ENCODE data around the gene EYS. TPM values are rescaled to one million over a fixed set of nuclear protein-coding genes. Genes with fewer than 3 reads are reported as not detected.

EYS gene
- total RNA-seq, 1 donor from 2014 or later: not detected

DNA sequence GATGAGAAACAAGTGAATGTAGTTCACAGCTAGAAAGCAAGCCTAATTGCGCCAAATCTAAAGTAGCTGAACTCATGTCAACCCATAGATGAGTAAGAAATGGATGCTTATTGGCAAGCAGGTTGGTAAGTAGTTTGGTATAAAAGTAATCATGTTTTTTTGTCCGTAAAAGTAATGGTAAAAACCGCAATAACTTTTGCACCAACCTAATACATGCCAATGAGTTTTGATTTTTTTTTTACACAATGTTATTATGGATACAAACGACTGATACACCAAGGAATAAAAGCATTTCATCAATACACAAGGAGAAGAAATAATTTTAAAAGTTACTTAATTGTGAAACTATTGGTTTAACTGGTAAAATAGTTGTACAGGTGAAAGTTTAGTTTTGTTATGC is 977.5 kb downstream of the EYS start:
- Mint-ChIP-seq H3K27ac (ENCODE audit: unreplicated experiment) (no peak overlapping the region), H3K4me1 (ENCODE audit: unreplicated experiment) (no peaks in the 10 kb centered on the region), H3K36me3 (ENCODE audit: low read depth, unreplicated experiment) (no peaks in the 10 kb centered on the region), H3K9me3 (ENCODE audit: unreplicated experiment) (peaks cover 5% of the 10 kb centered on the region), H3K27me3 (ENCODE audit: unreplicated experiment) (no peaks in the 10 kb centered on the region), H3K4me3 (ENCODE audit: unreplicated experiment) (no peak overlapping the region)
- DNase-seq (ENCODE audit: low spot score): no peak
- TF ChIP-seq, protein P1, sequence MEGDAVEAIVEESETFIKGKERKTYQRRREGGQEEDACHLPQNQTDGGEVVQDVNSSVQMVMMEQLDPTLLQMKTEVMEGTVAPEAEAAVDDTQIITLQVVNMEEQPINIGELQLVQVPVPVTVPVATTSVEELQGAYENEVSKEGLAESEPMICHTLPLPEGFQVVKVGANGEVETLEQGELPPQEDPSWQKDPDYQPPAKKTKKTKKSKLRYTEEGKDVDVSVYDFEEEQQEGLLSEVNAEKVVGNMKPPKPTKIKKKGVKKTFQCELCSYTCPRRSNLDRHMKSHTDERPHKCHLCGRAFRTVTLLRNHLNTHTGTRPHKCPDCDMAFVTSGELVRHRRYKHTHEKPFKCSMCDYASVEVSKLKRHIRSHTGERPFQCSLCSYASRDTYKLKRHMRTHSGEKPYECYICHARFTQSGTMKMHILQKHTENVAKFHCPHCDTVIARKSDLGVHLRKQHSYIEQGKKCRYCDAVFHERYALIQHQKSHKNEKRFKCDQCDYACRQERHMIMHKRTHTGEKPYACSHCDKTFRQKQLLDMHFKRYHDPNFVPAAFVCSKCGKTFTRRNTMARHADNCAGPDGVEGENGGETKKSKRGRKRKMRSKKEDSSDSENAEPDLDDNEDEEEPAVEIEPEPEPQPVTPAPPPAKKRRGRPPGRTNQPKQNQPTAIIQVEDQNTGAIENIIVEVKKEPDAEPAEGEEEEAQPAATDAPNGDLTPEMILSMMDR (IDR thresholded peaks at IDR 0.05; ENCODE audit: unreplicated experiment): no peak

DNA sequence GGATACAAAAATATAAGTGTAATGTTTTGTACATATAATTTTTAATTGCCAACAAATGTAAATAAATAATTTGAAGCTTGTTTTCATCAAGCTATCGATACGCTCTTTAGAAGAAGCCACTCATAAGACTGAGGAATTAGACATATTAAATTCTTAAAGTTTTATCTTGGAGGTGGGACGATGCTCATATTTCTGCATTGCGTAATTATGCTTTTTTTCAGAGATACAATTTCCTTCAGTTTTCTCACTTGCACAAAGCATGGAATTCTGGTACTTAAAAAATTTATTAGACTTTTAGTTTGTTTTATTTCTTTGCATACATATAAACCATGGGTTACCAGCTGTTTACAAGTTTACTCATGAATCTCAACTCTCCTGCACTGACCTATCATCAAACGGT is 980.0 kb downstream of the EYS start:
- Mint-ChIP-seq H3K36me3 (ENCODE audit: low read depth, unreplicated experiment) (no peaks in the 10 kb centered on the region), H3K4me3 (ENCODE audit: unreplicated experiment) (no peak overlapping the region), H3K27me3 (ENCODE audit: unreplicated experiment) (no peaks in the 10 kb centered on the region), H3K9me3 (ENCODE audit: unreplicated experiment) (peaks cover 5% of the 10 kb centered on the region), H3K27ac (ENCODE audit: unreplicated experiment) (no peak overlapping the region), H3K4me1 (ENCODE audit: unreplicated experiment) (no peaks in the 10 kb centered on the region)
- DNase-seq (ENCODE audit: low spot score): no peak
- TF ChIP-seq, protein P1 (IDR thresholded peaks at IDR 0.05; ENCODE audit: unreplicated experiment): no peak

DNA sequence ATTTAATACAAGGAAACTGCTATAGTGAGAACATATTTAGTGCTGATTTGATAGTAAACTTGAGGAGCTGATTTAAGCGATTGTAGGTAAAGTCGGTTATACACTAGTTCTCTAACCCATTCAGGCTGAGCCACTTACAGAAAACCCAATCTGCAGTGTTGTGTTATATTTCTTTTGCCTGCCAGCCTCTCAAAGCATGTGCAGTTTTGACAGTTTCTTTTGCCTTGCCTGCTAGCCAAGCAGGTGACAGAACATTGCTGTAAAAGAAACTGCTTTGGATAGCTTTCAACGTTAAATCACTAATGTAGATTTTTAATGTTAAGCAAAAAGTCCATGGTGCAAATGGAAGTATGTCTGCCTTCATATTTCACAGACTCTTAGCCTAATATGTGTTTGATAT is 982.9 kb downstream of the EYS start:
- H3K4me3 Mint-ChIP-seq (ENCODE audit: unreplicated experiment): no peak overlapping the region
- H3K4me1 Mint-ChIP-seq (ENCODE audit: unreplicated experiment): peaks cover 12% of the 10 kb centered on the region
- no peaks in the 10 kb centered on the region for H3K9me3 Mint-ChIP-seq (ENCODE audit: unreplicated experiment)
- no peak overlapping the region for H3K27ac Mint-ChIP-seq (ENCODE audit: unreplicated experiment)
- H3K36me3 Mint-ChIP-seq (ENCODE audit: low read depth, unreplicated experiment): no peaks in the 10 kb centered on the region
- TF ChIP-seq, protein P1 (IDR thresholded peaks at IDR 0.05; ENCODE audit: unreplicated experiment): no peak
- no peak for DNase-seq (ENCODE audit: low spot score)
- no peaks in the 10 kb centered on the region for H3K27me3 Mint-ChIP-seq (ENCODE audit: unreplicated experiment)

DNA sequence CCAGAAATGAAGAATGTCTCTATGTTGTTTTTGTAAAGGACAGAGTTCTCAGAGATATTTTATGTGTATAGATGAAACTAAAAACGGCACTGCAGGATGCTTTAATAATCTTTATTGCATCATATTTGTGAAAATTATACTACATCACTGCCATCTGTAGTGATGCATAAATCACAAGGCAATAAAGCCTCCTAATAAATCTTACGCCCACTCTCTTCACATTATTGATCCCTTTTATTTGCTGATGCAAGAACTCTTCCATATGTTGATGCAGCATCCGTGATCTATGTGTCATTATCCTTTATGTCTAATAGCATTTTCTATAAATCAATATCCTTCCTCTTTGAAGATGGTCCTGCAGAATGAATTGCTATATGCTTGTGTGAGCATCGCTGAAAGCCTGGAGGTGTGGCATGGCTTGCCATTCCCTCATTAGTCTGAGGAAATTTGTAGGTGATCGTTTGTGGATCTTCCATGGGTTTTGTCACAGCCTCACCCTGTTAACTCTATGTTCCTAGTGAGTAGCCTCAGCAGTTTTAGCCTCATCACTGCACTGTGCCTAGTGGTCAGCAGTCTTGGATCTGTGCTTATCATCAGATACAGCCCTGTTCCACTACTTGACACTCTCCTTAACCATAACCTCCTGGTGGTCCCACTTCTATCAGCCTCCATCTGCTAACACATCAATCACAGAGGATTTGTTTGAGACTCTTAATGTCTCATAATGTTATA is 983.5 kb downstream of the EYS start:
- Mint-ChIP-seq H3K4me1 (ENCODE audit: unreplicated experiment) (peaks cover 12% of the 10 kb centered on the region), H3K36me3 (ENCODE audit: low read depth, unreplicated experiment) (no peaks in the 10 kb centered on the region), H3K27me3 (ENCODE audit: unreplicated experiment) (no peaks in the 10 kb centered on the region), H3K4me3 (ENCODE audit: unreplicated experiment) (no peak overlapping the region), H3K9me3 (ENCODE audit: unreplicated experiment) (no peaks in the 10 kb centered on the region), H3K27ac (ENCODE audit: unreplicated experiment) (no peak overlapping the region)
- no peak for DNase-seq (ENCODE audit: low spot score)
- TF ChIP-seq, protein P1 (IDR thresholded peaks at IDR 0.05; ENCODE audit: unreplicated experiment): no peak

DNA sequence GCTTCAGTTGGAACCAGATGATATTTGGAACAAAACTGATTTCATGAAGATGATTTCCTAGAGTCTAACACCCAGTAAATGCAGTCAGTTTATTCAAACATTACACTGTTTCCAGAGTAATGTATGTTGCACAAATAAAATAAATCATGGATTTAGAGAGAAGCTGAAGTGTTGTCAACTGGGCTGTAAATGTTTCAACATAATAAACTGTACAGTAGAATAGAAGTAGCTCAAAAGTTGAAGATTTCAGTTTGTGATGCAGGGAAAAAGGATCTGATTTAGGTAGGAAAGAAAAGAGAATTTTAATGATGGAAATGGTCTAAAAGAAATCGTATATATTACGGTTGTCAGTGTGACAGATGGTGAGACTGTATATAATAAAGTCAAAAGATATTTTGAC is 985.2 kb downstream of the EYS start:
- H3K36me3 Mint-ChIP-seq (ENCODE audit: low read depth, unreplicated experiment): no peaks in the 10 kb centered on the region
- no peak overlapping the region for H3K27ac Mint-ChIP-seq (ENCODE audit: unreplicated experiment)
- H3K4me1 Mint-ChIP-seq (ENCODE audit: unreplicated experiment): peaks cover 14% of the 10 kb centered on the region
- no peak overlapping the region for H3K4me3 Mint-ChIP-seq (ENCODE audit: unreplicated experiment)
- TF ChIP-seq, protein P1 (IDR thresholded peaks at IDR 0.05; ENCODE audit: unreplicated experiment): no peak
- no peaks in the 10 kb centered on the region for H3K9me3 Mint-ChIP-seq (ENCODE audit: unreplicated experiment)
- no peak for DNase-seq (ENCODE audit: low spot score)
- H3K27me3 Mint-ChIP-seq (ENCODE audit: unreplicated experiment): no peaks in the 10 kb centered on the region

All from endothelial cell (in vitro differentiated cells).